GM19463 (cell line): ENCODE results near the gene CALR3.

Experiments used
- ATAC-seq: cut with Tn5 transposase; IDR thresholded peaks from one replicate; pipeline ENCODE4 v1.9.1; 2021; ENCODE audit warnings: mild to moderate bottlenecking, moderate library complexity; ENCODE audit not compliant: unreplicated experiment

The CALR3 gene

DNA sequence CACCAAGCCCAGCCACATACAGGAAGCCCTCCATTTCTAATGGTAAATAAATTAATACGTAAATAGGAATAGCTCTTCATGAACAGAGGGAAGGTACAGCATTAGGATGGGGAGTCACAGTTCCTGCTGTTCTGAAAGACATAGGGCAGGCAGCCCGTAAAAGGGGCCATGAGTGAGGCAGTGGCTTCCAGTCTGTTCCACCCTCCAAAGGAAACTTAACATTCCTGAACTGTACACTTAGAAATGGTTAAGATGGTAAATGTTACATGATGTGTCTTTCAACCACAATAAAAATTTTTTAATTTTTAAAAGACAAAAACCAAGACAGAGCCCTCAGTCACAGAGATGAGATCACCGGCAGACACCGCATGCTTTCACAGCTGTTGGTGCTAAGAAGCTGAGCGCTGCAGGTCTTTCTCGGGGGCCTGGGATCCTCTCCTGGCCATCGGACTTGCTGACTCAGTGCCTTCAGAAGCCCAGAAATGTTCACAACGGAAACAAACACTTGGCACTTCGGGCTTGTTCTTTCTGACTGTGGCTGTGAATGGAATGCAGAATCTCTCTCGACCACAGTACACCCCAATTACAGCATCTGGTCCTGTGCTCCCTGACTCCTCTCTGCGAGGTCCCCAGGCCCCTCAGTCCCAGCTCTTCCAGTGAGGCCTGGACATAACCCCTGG is 60.6 kb downstream of the CALR3 start:
- no peak for ATAC-seq

DNA sequence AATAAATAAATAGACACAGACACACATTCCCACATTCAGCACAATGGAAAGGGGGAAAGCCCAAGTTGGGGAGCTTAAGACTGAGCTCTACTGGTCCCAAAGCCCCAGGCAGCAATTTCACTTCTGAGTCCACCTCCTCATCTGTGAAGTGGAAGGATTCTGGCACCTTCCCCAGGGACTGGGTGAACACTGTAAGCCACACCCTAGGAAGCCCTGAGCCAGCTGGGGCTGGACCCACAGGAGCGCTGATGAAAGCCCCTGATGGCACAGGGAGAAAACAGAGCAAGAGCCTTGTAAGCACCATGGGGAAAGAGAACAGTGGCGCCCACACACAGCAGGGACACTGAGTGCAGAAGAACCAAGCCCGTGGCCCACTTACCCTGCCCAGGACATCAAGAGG is 62.0 kb downstream of the CALR3 start:
- ATAC-seq, result no peak

DNA sequence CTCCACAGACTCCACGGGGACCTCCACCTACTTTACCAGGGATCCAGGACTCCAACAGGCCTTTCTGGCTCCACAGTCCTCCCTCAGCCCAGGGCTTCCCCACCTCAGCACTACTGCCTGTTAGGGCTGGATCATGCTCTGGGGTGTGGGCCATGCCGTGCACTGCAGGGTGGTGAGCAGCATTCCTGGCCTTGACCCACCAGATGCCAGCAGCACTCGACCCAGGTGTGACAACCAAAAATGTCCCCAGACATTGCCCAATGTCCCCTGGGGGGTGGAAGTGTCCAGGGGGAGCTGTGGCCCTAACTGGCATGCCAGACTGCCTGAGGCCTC is 66.2 kb downstream of the CALR3 start:
- ATAC-seq, result no peak

DNA sequence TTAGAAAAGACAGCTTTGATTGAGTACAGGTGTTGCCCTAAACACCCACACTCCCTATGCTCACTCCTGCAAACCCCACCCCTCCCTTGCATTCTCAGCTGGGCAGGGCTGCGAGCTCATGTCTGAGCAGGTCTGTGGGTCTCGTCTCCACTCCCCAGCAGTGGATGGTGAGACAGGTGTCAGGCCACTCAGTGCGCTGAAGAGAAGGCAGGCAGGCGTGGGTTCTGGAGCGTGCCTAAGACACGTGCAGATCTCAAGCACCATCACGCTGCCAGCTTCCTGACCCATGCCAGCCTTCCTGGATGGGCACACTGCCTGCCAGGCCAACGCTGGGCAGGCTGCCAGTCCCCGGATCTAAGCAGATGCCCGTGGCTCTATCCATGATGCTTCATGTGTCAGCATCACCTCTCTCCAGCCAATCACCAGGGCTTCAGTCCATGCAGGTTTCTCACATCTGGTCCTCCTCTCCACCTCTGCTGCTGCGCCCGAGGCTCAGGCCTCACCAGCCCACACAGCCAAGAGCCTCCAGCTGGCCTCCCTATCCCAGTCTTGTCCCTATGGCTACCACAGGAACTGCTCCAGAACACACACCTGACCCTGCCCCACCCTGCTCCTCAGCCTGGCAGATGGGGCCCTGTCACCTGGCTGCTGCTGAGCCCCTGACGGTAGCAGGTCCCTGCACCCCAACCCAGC is 66.8 kb downstream of the CALR3 start:
- ATAC-seq, result no peak
